ENCODE measurements around the gene PTDSS2. TPM values are rescaled to one million over a fixed set of nuclear protein-coding genes. Genes with fewer than 3 reads are reported as not detected.
"Not testable (repeated sequence)": the region's sequence is repeated elsewhere in the genome, so short reads cannot be mapped to it uniquely, and the experiment has no call there.

Gene PTDSS2
- total and polyA plus RNA-seq, 4 donors = 5.1 to 15.6 (median 10.2) TPM

- Histone ChIP-seq H3K4me1 (ENCODE audit: control insufficient read depth in 4 of 4, insufficient read depth in 4 of 4, low read length in 3 of 4) (peaks cover 0 to 3% (median 0%) of the 10 kb centered on the region in 4 donors), H3K36me3 (ENCODE audit: control insufficient read depth in 4 of 4, insufficient read depth in 3 of 4, low read depth in 1 of 4, low read length in 3 of 4) (no peaks in the 10 kb centered on the region), H3K27me3 (ENCODE audit: control insufficient read depth in 4 of 4, insufficient read depth in 4 of 4, low read length in 3 of 4) (peaks cover 0 to 3% (median 0%) of the 10 kb centered on the region in 4 donors), H3K9me3 (ENCODE audit: control insufficient read depth in 4 of 4, low read length in 3 of 4) (no peaks in the 10 kb centered on the region), H3K27ac (ENCODE audit: low read depth in 1 of 2, low read length in 2 of 2) (no peak overlapping the region), H3K9ac (ENCODE audit: low read depth in 1 of 2, low read length in 2 of 2) (no peak overlapping the region), H3K4me3 (ENCODE audit: low read depth in 1 of 3, low read length in 3 of 3) (no peak overlapping the region)
- TF ChIP-seq RAD21 (IDR thresholded peaks at IDR 0.05) (no peak), YY1 (IDR thresholded peaks at IDR 0.05) (no peak), NR2F2 (IDR thresholded peaks at IDR 0.05) (no peak), FOXA1 (IDR thresholded peaks at IDR 0.05) (no peak)
- TF ChIP-seq, protein P1, sequence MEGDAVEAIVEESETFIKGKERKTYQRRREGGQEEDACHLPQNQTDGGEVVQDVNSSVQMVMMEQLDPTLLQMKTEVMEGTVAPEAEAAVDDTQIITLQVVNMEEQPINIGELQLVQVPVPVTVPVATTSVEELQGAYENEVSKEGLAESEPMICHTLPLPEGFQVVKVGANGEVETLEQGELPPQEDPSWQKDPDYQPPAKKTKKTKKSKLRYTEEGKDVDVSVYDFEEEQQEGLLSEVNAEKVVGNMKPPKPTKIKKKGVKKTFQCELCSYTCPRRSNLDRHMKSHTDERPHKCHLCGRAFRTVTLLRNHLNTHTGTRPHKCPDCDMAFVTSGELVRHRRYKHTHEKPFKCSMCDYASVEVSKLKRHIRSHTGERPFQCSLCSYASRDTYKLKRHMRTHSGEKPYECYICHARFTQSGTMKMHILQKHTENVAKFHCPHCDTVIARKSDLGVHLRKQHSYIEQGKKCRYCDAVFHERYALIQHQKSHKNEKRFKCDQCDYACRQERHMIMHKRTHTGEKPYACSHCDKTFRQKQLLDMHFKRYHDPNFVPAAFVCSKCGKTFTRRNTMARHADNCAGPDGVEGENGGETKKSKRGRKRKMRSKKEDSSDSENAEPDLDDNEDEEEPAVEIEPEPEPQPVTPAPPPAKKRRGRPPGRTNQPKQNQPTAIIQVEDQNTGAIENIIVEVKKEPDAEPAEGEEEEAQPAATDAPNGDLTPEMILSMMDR (IDR thresholded peaks at IDR 0.05; ENCODE audit: low read depth, low read length, missing input control) = no peak
- TF ChIP-seq, protein P2, sequence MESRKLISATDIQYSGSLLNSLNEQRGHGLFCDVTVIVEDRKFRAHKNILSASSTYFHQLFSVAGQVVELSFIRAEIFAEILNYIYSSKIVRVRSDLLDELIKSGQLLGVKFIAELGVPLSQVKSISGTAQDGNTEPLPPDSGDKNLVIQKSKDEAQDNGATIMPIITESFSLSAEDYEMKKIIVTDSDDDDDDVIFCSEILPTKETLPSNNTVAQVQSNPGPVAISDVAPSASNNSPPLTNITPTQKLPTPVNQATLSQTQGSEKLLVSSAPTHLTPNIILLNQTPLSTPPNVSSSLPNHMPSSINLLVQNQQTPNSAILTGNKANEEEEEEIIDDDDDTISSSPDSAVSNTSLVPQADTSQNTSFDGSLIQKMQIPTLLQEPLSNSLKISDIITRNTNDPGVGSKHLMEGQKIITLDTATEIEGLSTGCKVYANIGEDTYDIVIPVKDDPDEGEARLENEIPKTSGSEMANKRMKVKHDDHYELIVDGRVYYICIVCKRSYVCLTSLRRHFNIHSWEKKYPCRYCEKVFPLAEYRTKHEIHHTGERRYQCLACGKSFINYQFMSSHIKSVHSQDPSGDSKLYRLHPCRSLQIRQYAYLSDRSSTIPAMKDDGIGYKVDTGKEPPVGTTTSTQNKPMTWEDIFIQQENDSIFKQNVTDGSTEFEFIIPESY (IDR thresholded peaks at IDR 0.05) = no peak
- TF ChIP-seq, protein P3, sequence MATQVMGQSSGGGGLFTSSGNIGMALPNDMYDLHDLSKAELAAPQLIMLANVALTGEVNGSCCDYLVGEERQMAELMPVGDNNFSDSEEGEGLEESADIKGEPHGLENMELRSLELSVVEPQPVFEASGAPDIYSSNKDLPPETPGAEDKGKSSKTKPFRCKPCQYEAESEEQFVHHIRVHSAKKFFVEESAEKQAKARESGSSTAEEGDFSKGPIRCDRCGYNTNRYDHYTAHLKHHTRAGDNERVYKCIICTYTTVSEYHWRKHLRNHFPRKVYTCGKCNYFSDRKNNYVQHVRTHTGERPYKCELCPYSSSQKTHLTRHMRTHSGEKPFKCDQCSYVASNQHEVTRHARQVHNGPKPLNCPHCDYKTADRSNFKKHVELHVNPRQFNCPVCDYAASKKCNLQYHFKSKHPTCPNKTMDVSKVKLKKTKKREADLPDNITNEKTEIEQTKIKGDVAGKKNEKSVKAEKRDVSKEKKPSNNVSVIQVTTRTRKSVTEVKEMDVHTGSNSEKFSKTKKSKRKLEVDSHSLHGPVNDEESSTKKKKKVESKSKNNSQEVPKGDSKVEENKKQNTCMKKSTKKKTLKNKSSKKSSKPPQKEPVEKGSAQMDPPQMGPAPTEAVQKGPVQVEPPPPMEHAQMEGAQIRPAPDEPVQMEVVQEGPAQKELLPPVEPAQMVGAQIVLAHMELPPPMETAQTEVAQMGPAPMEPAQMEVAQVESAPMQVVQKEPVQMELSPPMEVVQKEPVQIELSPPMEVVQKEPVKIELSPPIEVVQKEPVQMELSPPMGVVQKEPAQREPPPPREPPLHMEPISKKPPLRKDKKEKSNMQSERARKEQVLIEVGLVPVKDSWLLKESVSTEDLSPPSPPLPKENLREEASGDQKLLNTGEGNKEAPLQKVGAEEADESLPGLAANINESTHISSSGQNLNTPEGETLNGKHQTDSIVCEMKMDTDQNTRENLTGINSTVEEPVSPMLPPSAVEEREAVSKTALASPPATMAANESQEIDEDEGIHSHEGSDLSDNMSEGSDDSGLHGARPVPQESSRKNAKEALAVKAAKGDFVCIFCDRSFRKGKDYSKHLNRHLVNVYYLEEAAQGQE (IDR thresholded peaks at IDR 0.05) = no peak
- WGBS = 91% methylated on average over 4 of the region's 4 CpGs
- DNase-seq (ENCODE audit: low spot score) = no peak
Observed at GRCh38 chr11:424232-424631, 25.8 kb upstream of the PTDSS2 start.

GRCh38 chr11:424766-425165, 25.3 kb upstream of the PTDSS2 start:
- not testable (repeated sequence) for H3K36me3 ChIP-seq (ENCODE audit: control insufficient read depth in 4 of 4, insufficient read depth in 3 of 4, low read depth in 1 of 4, low read length in 3 of 4); H3K27ac ChIP-seq (ENCODE audit: low read depth in 1 of 2, low read length in 2 of 2); H3K9ac ChIP-seq (ENCODE audit: low read depth in 1 of 2, low read length in 2 of 2); H3K27me3 ChIP-seq (ENCODE audit: control insufficient read depth in 4 of 4, insufficient read depth in 4 of 4, low read length in 3 of 4); H3K9me3 ChIP-seq (ENCODE audit: control insufficient read depth in 4 of 4, low read length in 3 of 4); H3K4me1 ChIP-seq (ENCODE audit: control insufficient read depth in 4 of 4, insufficient read depth in 4 of 4, low read length in 3 of 4); DNase-seq (ENCODE audit: low spot score); H3K4me3 ChIP-seq (ENCODE audit: low read depth in 1 of 3, low read length in 3 of 3)
- 50% methylated on average over 28 of the region's 45 CpGs for WGBS

DNA sequence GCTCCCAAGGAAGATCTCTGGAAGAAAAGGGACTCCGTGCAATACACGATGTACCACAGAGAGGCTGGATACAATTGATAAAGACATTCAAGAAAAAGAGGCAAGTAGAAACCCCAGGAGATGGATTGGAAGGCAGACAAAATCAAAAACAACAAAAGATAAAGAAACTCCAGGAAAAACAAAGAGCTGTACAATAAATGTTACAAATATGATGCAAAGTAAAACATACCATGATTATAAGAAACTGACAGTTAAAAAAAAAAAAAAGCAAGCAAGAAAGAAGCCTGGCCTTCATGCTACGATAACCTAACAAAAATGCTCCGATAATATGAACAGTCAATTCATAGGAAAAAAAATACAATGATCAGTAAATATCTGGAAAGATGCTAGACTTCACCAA, 24.8 kb upstream of the PTDSS2 start:
- peaks cover 0 to 1% (median 0%) of the 10 kb centered on the region in 4 donors for H3K4me1 ChIP-seq (ENCODE audit: control insufficient read depth in 4 of 4, insufficient read depth in 4 of 4, low read length in 3 of 4)
- 70% methylated on average over 4 of the region's 4 CpGs for WGBS
- H3K4me3 ChIP-seq (ENCODE audit: low read depth in 1 of 3, low read length in 3 of 3) = no peak overlapping the region
- no peak for DNase-seq (ENCODE audit: low spot score)
- no peaks in the 10 kb centered on the region for H3K9me3 ChIP-seq (ENCODE audit: control insufficient read depth in 4 of 4, low read length in 3 of 4)
- H3K36me3 ChIP-seq (ENCODE audit: control insufficient read depth in 4 of 4, insufficient read depth in 3 of 4, low read depth in 1 of 4, low read length in 3 of 4) = no peaks in the 10 kb centered on the region
- H3K27ac ChIP-seq (ENCODE audit: low read depth in 1 of 2, low read length in 2 of 2) = no peak overlapping the region
- TF ChIP-seq SP1 (IDR thresholded peaks at IDR 0.05) (no peak), NR2F2 (IDR thresholded peaks at IDR 0.05) (no peak), JUND (IDR thresholded peaks at IDR 0.05) (no peak), GABPA (IDR thresholded peaks at IDR 0.05 in 1 of 2, conservative IDR thresholded peaks at IDR 0.05 in 1 of 2) (no peak), YY1 (IDR thresholded peaks at IDR 0.05) (no peak), RAD21 (IDR thresholded peaks at IDR 0.05) (no peak), FOXA2 (IDR thresholded peaks at IDR 0.05) (no peak)
- TF ChIP-seq, protein P2 (IDR thresholded peaks at IDR 0.05) = no peak
- TF ChIP-seq, protein P4, sequence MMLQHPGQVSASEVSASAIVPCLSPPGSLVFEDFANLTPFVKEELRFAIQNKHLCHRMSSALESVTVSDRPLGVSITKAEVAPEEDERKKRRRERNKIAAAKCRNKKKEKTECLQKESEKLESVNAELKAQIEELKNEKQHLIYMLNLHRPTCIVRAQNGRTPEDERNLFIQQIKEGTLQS (IDR thresholded peaks at IDR 0.05) = no peak
- TF ChIP-seq, protein P1 (IDR thresholded peaks at IDR 0.05; ENCODE audit: low read depth, low read length, missing input control) = no peak
- H3K9ac ChIP-seq (ENCODE audit: low read depth in 1 of 2, low read length in 2 of 2) = no peak overlapping the region
- H3K27me3 ChIP-seq (ENCODE audit: control insufficient read depth in 4 of 4, insufficient read depth in 4 of 4, low read length in 3 of 4) = peaks cover 0 to 3% (median 0%) of the 10 kb centered on the region in 4 donors
